ENCODE measurements around the gene DDIT4. TPM values are rescaled to one million over a fixed set of nuclear protein-coding genes. Genes with fewer than 3 reads are reported as not detected.

The DDIT4 gene
- total and polyA plus RNA-seq, 9 of the 15 experiments (the other 6 are each of a cell fraction or from before 2014, with no cell fraction given): 8.2 to 675 (median 159) TPM

- TF ChIP-seq ZNF407 (IDR thresholded peaks at IDR 0.05; ENCODE audit: low read depth): peak; percentile 55; the same call in 1 of the 2 replicates
- no peak for TF ChIP-seq FOXK1 (CRISPR knock-in tag; IDR thresholded peaks at IDR 0.05; ENCODE audit: borderline replicate concordance)
- TF ChIP-seq TRIM28 (IDR thresholded peaks at IDR 0.05): peak; percentile 70; the same call in 1 of the 2 replicates
- no peak for TF ChIP-seq RBM15 (IDR thresholded peaks at IDR 0.05; ENCODE audit: insufficient read depth, low read length)
- no peak for TF ChIP-seq MCM2 (IDR thresholded peaks at IDR 0.05; ENCODE audit: low read depth)
- peak; percentile 45; the same call in 1 of the 2 replicates for TF ChIP-seq NR2C1 (IDR thresholded peaks at IDR 0.05)
- peak; percentile 74 for TF ChIP-seq NR2C1 (tag; IDR thresholded peaks at IDR 0.05)
- no peak for TF ChIP-seq DIDO1 (tag; IDR thresholded peaks at IDR 0.05; ENCODE audit: low read depth)
- TF ChIP-seq ZFPM2 (CRISPR knock-in tag; IDR thresholded peaks at IDR 0.05): no peak
- no peak for TF ChIP-seq SNAPC5 (CRISPR knock-in tag; IDR thresholded peaks at IDR 0.05)
- TF ChIP-seq RFX1 (IDR thresholded peaks at IDR 0.05): no peak
- TF ChIP-seq BRF2 (IDR thresholded peaks at IDR 0.05; ENCODE audit: borderline replicate concordance, insufficient read depth, insufficient read length): no peak
- TF ChIP-seq HMG20A (CRISPR knock-in tag; conservative IDR thresholded peaks at IDR 0.05): no peak
- peak in 1 of 2 experiments; percentile 19; a peak in 1 of 4 replicates for TF ChIP-seq UBTF (IDR thresholded peaks at IDR 0.05; ENCODE audit: borderline replicate concordance in 1 of 2, low read depth in 2 of 2, low read length in 2 of 2)
- no peak for TF ChIP-seq SETDB1 (IDR thresholded peaks at IDR 0.05; ENCODE audit: low read length)
- no peak for TF ChIP-seq MCM5 (IDR thresholded peaks at IDR 0.05; ENCODE audit: low read depth)
- no peak for TF ChIP-seq HLTF (IDR thresholded peaks at IDR 0.05)
Observed at GRCh38 chr10:72257051-72257892, 16.5 kb upstream of the DDIT4 start (continued).
